Fibroblast of lung (primary cell): ENCODE results near the gene IFI16. TPM values are rescaled to one million over a fixed set of nuclear protein-coding genes. Genes with fewer than 3 reads are reported as not detected.

Experiments
- DNase-seq, 2 donors: peaks; one replicate each; pipeline versions ENCODE4 v3.0.0 to v3.0.0-alpha.2; 2010; ENCODE audit warnings: low read depth in 2 of 2
- H2AFZ ChIP-seq: 2 replicates; pipeline ENCODE4 v1.5.1; 2012; ENCODE audit warnings: low read length, control low read depth, inconsistent platforms
- H3K27ac ChIP-seq: 2 replicates; pipeline ENCODE4 v1.5.1; 2011; ENCODE audit warnings: low read length, control low read depth; ENCODE audit not compliant: insufficient read depth
- H3K27me3 ChIP-seq: 2 replicates; pipeline ENCODE4 v1.5.1; 2011; ENCODE audit warnings: mild to moderate bottlenecking, low read length; ENCODE audit not compliant: control insufficient read depth, insufficient read depth
- H3K36me3 ChIP-seq: 2 replicates; pipeline ENCODE4 v1.5.1; 2011; ENCODE audit warnings: low read length; ENCODE audit not compliant: control insufficient read depth, insufficient read depth
- H3K4me1 ChIP-seq: 2 replicates; pipeline ENCODE4 v1.5.1; 2011; ENCODE audit warnings: low read length; ENCODE audit not compliant: control insufficient read depth, insufficient read depth; ENCODE audit errors: extremely low read depth
- H3K4me2 ChIP-seq: 2 replicates; pipeline ENCODE4 v1.5.1; 2011; ENCODE audit warnings: low read length, control low read depth; ENCODE audit not compliant: insufficient read depth; ENCODE audit errors: extremely low read depth
- H3K4me3 ChIP-seq, 4 experiments: fragments of 200-600 bp in 1 of 4; sonication (generic) in 1 of 4; replicated peaks in 1 of 4; 2 replicates each; pipeline ENCODE4 v1.5.1; 2011 to 2016; ENCODE audit warnings: low read length in 4 of 4, low read depth in 3 of 4, mild to moderate bottlenecking in 3 of 4, control low read depth in 2 of 4, inconsistent platforms in 1 of 4, mixed read lengths in 1 of 4; ENCODE audit not compliant: insufficient read depth in 1 of 4; ENCODE audit errors: control extremely low read depth in 1 of 4
- H3K79me2 ChIP-seq: 2 replicates; pipeline ENCODE4 v1.5.1; 2012; ENCODE audit warnings: mild to moderate bottlenecking, low read length, inconsistent platforms; ENCODE audit not compliant: control insufficient read depth, insufficient read depth
- H3K9ac ChIP-seq: 2 replicates; pipeline ENCODE4 v1.5.1; 2011; ENCODE audit warnings: mild to moderate bottlenecking, low read length, control low read depth; ENCODE audit not compliant: insufficient read depth
- H3K9me3 ChIP-seq: 2 replicates; pipeline ENCODE4 v1.5.1; 2012; ENCODE audit warnings: low read depth, low read length; ENCODE audit not compliant: control insufficient read depth, insufficient read depth
- H4K20me1 ChIP-seq: 2 replicates; pipeline ENCODE4 v1.5.1; 2011; ENCODE audit warnings: low read length; ENCODE audit not compliant: control insufficient read depth, insufficient read depth; ENCODE audit errors: extremely low read depth
- EZH2 ChIP-seq: IDR thresholded peaks from 2 replicates; pipeline ENCODE4 v1.5.1; 2012; ENCODE audit warnings: low read length, control low read depth, mild to moderate bottlenecking; ENCODE audit errors: missing control alignments
- polyA plus RNA-seq, 2 donors: library from polyadenylated mRNA; depleted of rRNA in 1 of 2; stranded (reverse) in 1 of 2; unstranded in 1 of 2; fragments of >200 nt; gene quantifications; 2 replicates each; pipeline ENCODE4 v1.2.1, GENCODE V29; 2011 to 2012; ENCODE audit warnings: missing spikeins in 1 of 2
- total RNA-seq: library from RNA; depleted of rRNA; stranded (reverse); fragments of >200 nt; gene quantifications from 2 replicates; pipeline ENCODE4 v1.2.1, GENCODE V29; 2014
- TF ChIP-seq, protein P1 (sequence below), 2 donors: IDR thresholded peaks in 1 of 2; conservative IDR thresholded peaks in 1 of 2; 1 replicate in 1 of 2; 2 replicates in 1 of 2; pipeline ENCODE4 v1.5.1; 2011 to 2012; ENCODE audit warnings: low read length in 2 of 2, control low read depth in 1 of 2, inconsistent platforms in 1 of 2, low read depth in 1 of 2, mild to moderate bottlenecking in 1 of 2

IFI16 gene
- total and polyA plus RNA-seq, 2 donors (not counting 1 experiment from before 2014, with no cell fraction given) = 141 to 223 TPM

- TF ChIP-seq, protein P1, sequence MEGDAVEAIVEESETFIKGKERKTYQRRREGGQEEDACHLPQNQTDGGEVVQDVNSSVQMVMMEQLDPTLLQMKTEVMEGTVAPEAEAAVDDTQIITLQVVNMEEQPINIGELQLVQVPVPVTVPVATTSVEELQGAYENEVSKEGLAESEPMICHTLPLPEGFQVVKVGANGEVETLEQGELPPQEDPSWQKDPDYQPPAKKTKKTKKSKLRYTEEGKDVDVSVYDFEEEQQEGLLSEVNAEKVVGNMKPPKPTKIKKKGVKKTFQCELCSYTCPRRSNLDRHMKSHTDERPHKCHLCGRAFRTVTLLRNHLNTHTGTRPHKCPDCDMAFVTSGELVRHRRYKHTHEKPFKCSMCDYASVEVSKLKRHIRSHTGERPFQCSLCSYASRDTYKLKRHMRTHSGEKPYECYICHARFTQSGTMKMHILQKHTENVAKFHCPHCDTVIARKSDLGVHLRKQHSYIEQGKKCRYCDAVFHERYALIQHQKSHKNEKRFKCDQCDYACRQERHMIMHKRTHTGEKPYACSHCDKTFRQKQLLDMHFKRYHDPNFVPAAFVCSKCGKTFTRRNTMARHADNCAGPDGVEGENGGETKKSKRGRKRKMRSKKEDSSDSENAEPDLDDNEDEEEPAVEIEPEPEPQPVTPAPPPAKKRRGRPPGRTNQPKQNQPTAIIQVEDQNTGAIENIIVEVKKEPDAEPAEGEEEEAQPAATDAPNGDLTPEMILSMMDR (conservative IDR thresholded peaks at IDR 0.05 in 1 of 2, IDR thresholded peaks at IDR 0.05 in 1 of 2; ENCODE audit: low read depth in 1 of 2, low read length in 2 of 2) = no peak
- TF ChIP-seq EZH2 = no peak
- H3K27ac ChIP-seq = no peak overlapping the region
- no peak overlapping the region for H3K9ac ChIP-seq
- no peaks in the 10 kb centered on the region for H3K27me3 ChIP-seq
- H3K4me2 ChIP-seq = no peak overlapping the region
- H3K79me2 ChIP-seq = no peaks in the 10 kb centered on the region
- H2AFZ ChIP-seq = no peak overlapping the region
- no peaks in the 10 kb centered on the region for H3K9me3 ChIP-seq
- no peaks in the 10 kb centered on the region for H4K20me1 ChIP-seq
- DNase-seq = no peak
- H3K4me1 ChIP-seq = no peaks in the 10 kb centered on the region
- no peaks in the 10 kb centered on the region for H3K36me3 ChIP-seq
- H3K4me3 ChIP-seq = no peak overlapping the region
Measured at GRCh38 chr1:158983235-158983634, 26.5 kb upstream of the IFI16 start.

DNA sequence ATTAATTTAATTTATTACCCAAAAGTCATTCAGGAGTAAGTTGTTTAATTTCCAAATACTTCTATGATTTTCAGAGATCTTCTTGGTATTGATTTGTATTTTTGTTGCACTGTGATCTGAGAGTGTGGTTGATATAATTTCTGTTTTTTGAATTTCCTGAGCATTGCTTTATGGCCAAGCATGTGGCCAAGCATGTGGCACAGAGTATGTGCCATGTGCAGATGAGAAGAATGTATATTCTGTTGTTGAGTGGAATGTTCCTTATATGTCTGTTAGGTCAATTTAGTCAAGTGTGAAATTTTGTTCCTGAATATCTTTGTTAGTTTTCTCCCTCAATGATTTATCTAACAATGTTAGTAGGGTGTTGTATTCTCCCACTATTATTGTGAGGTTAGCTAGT lies 25.3 kb upstream of the IFI16 start:
- Histone ChIP-seq H3K4me3 (no peak overlapping the region), H3K9ac (no peak overlapping the region), H3K36me3 (no peaks in the 10 kb centered on the region), H2AFZ (no peak overlapping the region), H3K9me3 (no peaks in the 10 kb centered on the region), H3K27ac (no peak overlapping the region), H3K4me1 (no peaks in the 10 kb centered on the region), H3K4me2 (no peak overlapping the region), H3K27me3 (no peaks in the 10 kb centered on the region), H4K20me1 (no peaks in the 10 kb centered on the region), H3K79me2 (no peaks in the 10 kb centered on the region)
- DNase-seq = no peak
- TF ChIP-seq, protein P1 (conservative IDR thresholded peaks at IDR 0.05 in 1 of 2, IDR thresholded peaks at IDR 0.05 in 1 of 2; ENCODE audit: low read depth in 1 of 2, low read length in 2 of 2) = no peak
- TF ChIP-seq EZH2 = no peak

- H3K27ac ChIP-seq = no peak overlapping the region
- no peaks in the 10 kb centered on the region for H4K20me1 ChIP-seq
- TF ChIP-seq, protein P1 (conservative IDR thresholded peaks at IDR 0.05 in 1 of 2, IDR thresholded peaks at IDR 0.05 in 1 of 2; ENCODE audit: low read depth in 1 of 2, low read length in 2 of 2) = no peak
- no peak for TF ChIP-seq EZH2
- H3K36me3 ChIP-seq = no peaks in the 10 kb centered on the region
- H3K4me2 ChIP-seq = no peak overlapping the region
- DNase-seq = no peak
- no peaks in the 10 kb centered on the region for H3K4me1 ChIP-seq
- H2AFZ ChIP-seq = no peak overlapping the region
- H3K27me3 ChIP-seq = no peaks in the 10 kb centered on the region
- H3K9me3 ChIP-seq = no peaks in the 10 kb centered on the region
- no peak overlapping the region for H3K4me3 ChIP-seq
- H3K9ac ChIP-seq = no peak overlapping the region
- no peaks in the 10 kb centered on the region for H3K79me2 ChIP-seq
Measured at GRCh38 chr1:158989424-158989823, 20.3 kb upstream of the IFI16 start.
